ENCODE data around the gene AHNAK2.

DNA sequence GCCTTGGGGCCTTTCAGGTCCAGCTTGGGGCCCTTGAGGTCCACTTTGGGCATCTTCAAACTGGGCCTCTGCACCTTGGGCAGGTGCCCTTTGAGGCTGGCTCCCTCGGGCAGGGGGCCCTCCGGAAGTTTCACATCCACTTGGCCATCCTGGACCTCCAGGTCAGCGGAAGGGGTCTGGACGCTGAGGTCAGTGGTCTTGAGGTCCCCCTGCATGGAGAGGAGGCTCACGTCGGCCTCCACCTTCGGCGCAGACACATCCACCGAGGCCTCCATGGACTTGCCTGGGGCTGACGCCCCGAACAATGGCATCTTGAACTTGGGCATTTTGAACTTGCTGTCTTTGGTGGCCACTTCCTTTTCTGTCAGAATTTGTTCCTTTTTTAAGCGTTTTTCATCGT, 25.1 kb downstream of the AHNAK2 start:
- no peak for TF ChIP-seq EZH2 (IDR thresholded peaks at IDR 0.05; ENCODE audit: low read length, missing control alignments)
- TF ChIP-seq, protein P1, sequence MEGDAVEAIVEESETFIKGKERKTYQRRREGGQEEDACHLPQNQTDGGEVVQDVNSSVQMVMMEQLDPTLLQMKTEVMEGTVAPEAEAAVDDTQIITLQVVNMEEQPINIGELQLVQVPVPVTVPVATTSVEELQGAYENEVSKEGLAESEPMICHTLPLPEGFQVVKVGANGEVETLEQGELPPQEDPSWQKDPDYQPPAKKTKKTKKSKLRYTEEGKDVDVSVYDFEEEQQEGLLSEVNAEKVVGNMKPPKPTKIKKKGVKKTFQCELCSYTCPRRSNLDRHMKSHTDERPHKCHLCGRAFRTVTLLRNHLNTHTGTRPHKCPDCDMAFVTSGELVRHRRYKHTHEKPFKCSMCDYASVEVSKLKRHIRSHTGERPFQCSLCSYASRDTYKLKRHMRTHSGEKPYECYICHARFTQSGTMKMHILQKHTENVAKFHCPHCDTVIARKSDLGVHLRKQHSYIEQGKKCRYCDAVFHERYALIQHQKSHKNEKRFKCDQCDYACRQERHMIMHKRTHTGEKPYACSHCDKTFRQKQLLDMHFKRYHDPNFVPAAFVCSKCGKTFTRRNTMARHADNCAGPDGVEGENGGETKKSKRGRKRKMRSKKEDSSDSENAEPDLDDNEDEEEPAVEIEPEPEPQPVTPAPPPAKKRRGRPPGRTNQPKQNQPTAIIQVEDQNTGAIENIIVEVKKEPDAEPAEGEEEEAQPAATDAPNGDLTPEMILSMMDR (conservative IDR thresholded peaks at IDR 0.05 in 1 of 2, IDR thresholded peaks at IDR 0.05 in 1 of 2; ENCODE audit: low read depth in 1 of 2, low read length in 2 of 2): no peak

Data from fibroblast of lung (primary cell).